ENCODE results near the gene INHA. TPM values are rescaled to one million over a fixed set of nuclear protein-coding genes. Genes with fewer than 3 reads are reported as not detected.

INHA gene
- total RNA-seq, 1 experiment from 2014 or later = 1.5 TPM

GRCh38 chr2:219557320-219557719, 14.8 kb upstream of the INHA start:
- Histone ChIP-seq H3K9me3 (ENCODE audit: low read length) (no peaks in the 10 kb centered on the region), H3K27ac (ENCODE audit: low read length) (no peak overlapping the region), H3K4me2 (ENCODE audit: low read length) (no peak overlapping the region), H3K36me3 (ENCODE audit: low read depth, low read length) (no peaks in the 10 kb centered on the region), H3K27me3 (ENCODE audit: low read length) (no peaks in the 10 kb centered on the region), H3K4me3 (ENCODE audit: low read length) (no peak overlapping the region), H4K20me1 (ENCODE audit: low read length) (no peaks in the 10 kb centered on the region), H3K4me1 (ENCODE audit: insufficient read depth, low read length) (peaks cover 4% of the 10 kb centered on the region; the same call in 1 of the 2 replicates), H3K9ac (ENCODE audit: low read length) (no peak overlapping the region), H3K9me2 (replicated peaks; ENCODE audit: low read length) (no peaks in the 10 kb centered on the region), H3K79me2 (ENCODE audit: low read length) (no peaks in the 10 kb centered on the region), H2AFZ (ENCODE audit: low read length) (no peak overlapping the region), H3F3A (ENCODE audit: low read length, unreplicated experiment) (no peaks in the 10 kb centered on the region)
- DNase-seq = no peak
- ChIA-PET POLR2A (ENCODE audit: unreplicated experiment) (interaction anchor here (0.5 kb wide), 1 partner anchor 49 kb away, joined by 3 read pairs; no protein-coding TSS in a partner anchor), CTCF (no interaction called here)
- no TSS peak for BruUV-seq (replicated peaks)
- intact Hi-C loops (cut with micrococcal nuclease) = no loop called here
- no peak for TF ChIP-seq EZH2phosphoT487 (IDR thresholded peaks at IDR 0.05; ENCODE audit: borderline replicate concordance, low read length)
- TF ChIP-seq EZH2 (IDR thresholded peaks at IDR 0.05; ENCODE audit: low read length, unreplicated experiment) = no peak
- TF ChIP-seq CTCF (conservative IDR thresholded peaks at IDR 0.05; ENCODE audit: low read depth, low read length) = no peak
- ATAC-seq = no peak

- no peaks in the 10 kb centered on the region for H4K20me1 ChIP-seq (ENCODE audit: low read length)
- H3K4me2 ChIP-seq (ENCODE audit: low read length) = no peak overlapping the region
- no peak overlapping the region for H3K27ac ChIP-seq (ENCODE audit: low read length)
- H3K4me1 ChIP-seq (ENCODE audit: insufficient read depth, low read length) = peaks cover under 1% of the 10 kb centered on the region; the same call in 1 of the 2 replicates
- ChIA-PET CTCF (no interaction called here), POLR2A (ENCODE audit: unreplicated experiment) (interaction anchor here (0.5 kb wide), 1 partner anchor 170 kb away, joined by 4 read pairs; the partner anchor contains the start of gene DNPEP)
- H3F3A ChIP-seq (ENCODE audit: low read length, unreplicated experiment) = no peaks in the 10 kb centered on the region
- no peaks in the 10 kb centered on the region for H3K79me2 ChIP-seq (ENCODE audit: low read length)
- no peaks in the 10 kb centered on the region for H3K9me2 ChIP-seq (replicated peaks; ENCODE audit: low read length)
- no peak for TF ChIP-seq CTCF (conservative IDR thresholded peaks at IDR 0.05; ENCODE audit: low read depth, low read length)
- TF ChIP-seq EZH2 (IDR thresholded peaks at IDR 0.05; ENCODE audit: low read length, unreplicated experiment) = no peak
- TF ChIP-seq EZH2phosphoT487 (IDR thresholded peaks at IDR 0.05; ENCODE audit: borderline replicate concordance, low read length) = no peak
- no peak for DNase-seq
- no peaks in the 10 kb centered on the region for H3K27me3 ChIP-seq (ENCODE audit: low read length)
- no TSS peak for BruUV-seq (replicated peaks)
- H3K36me3 ChIP-seq (ENCODE audit: low read depth, low read length) = no peaks in the 10 kb centered on the region; the same call in 1 of the 2 replicates
- ATAC-seq = no peak
- H3K9ac ChIP-seq (ENCODE audit: low read length) = no peak overlapping the region
- H2AFZ ChIP-seq (ENCODE audit: low read length) = no peak overlapping the region
- H3K4me3 ChIP-seq (ENCODE audit: low read length) = no peak overlapping the region
- H3K9me3 ChIP-seq (ENCODE audit: low read length) = no peaks in the 10 kb centered on the region
- intact Hi-C loops (cut with micrococcal nuclease) = no loop called here
Measured at GRCh38 chr2:219557791-219558785, 14.0 kb upstream of the INHA start.
